Endothelial cell of umbilical vein (primary cell): Measurements from ENCODE around the gene TTLL11. TPM values are rescaled to one million over a fixed set of nuclear protein-coding genes. Genes with fewer than 3 reads are reported as not detected.
A peak's percentile ranks its signal among the peaks of the same experiment; 100 is the strongest.

Experiments used
- BruUV-seq: library from RNA; stranded (reverse); fragments of 400-500 nt; replicated peaks from 2 replicates; lab custom pipeline; 2021; lab: Mats Ljungman, UMichigan
- CTCF ChIA-PET: fragments of 300-600, 350-600 bp; sonication (Branson Sonifier 250); formaldehyde crosslinking; loops from one replicate; lab custom pipeline; 2021; ENCODE audit warnings: antibody characterized with exemption, inconsistent platforms; lab: Charles Lee
- POLR2A ChIA-PET: fragments of 300-600, 350-600 bp; sonication (Branson Sonifier 250); formaldehyde crosslinking; loops from one replicate; lab custom pipeline; 2021; ENCODE audit warnings: antibody characterized with exemption, inconsistent platforms; lab: Charles Lee
- DNase-seq: peaks from one replicate; pipeline ENCODE4 v3.0.0-alpha.2; 2011; ENCODE audit warnings: low read depth, low spot score
- FAIRE-seq: peaks from 2 replicates; lab custom pipeline; 2011; peaks lifted over from hg19 to GRCh38; lab: Jason Lieb, UNC
- H2AFZ ChIP-seq: 2 replicates; pipeline ENCODE4 v1.6.0; 2012; ENCODE audit warnings: low read depth, low read length, control low read depth, inconsistent platforms
- H3K27ac ChIP-seq: 2 replicates; pipeline ENCODE4 v1.5.1; 2011; ENCODE audit warnings: low read depth, mild to moderate bottlenecking, control low read depth, low read length, moderate library complexity; ENCODE audit not compliant: insufficient read depth
- H3K27me3 ChIP-seq, 2 experiments: 2 replicates each; pipeline versions ENCODE4 v1.6.0 to v1.6.1; 2011; ENCODE audit warnings: low read length in 2 of 2, mixed read lengths in 1 of 2; ENCODE audit not compliant: control insufficient read depth in 2 of 2, insufficient read depth in 2 of 2
- H3K36me3 ChIP-seq, 2 experiments: 2 replicates in 1 of 2; 3 replicates in 1 of 2; pipeline ENCODE4 v1.5.1; 2011; ENCODE audit warnings: low read length in 2 of 2, mild to moderate bottlenecking in 1 of 2, moderate library complexity in 1 of 2; ENCODE audit not compliant: control insufficient read depth in 2 of 2, insufficient read depth in 2 of 2; ENCODE audit errors: extremely low read depth in 1 of 2
- H3K4me1 ChIP-seq: 3 replicates; pipeline ENCODE4 v1.5.1; 2011; ENCODE audit warnings: mild to moderate bottlenecking, low read length; ENCODE audit not compliant: control insufficient read depth, insufficient read depth; ENCODE audit errors: extremely low read depth
- H3K4me2 ChIP-seq: 2 replicates; pipeline ENCODE4 v1.6.1; 2011; ENCODE audit warnings: low read length, control low read depth, mixed read lengths; ENCODE audit not compliant: insufficient read depth
- H3K4me3 ChIP-seq, 3 experiments: fragments of 200-600 bp in 1 of 3; sonication (generic), shearing (Covaris generic) in 1 of 3; replicated peaks in 1 of 3; 2 replicates each; pipeline ENCODE4 v1.5.1; 2011 to 2016; ENCODE audit warnings: control low read depth in 3 of 3, low read length in 3 of 3, mild to moderate bottlenecking in 2 of 3, inconsistent platforms in 1 of 3, low read depth in 1 of 3, moderate library complexity in 1 of 3; ENCODE audit not compliant: insufficient read depth in 1 of 3
- H3K79me2 ChIP-seq: 2 replicates; pipeline ENCODE4 v1.6.0; 2012; ENCODE audit warnings: low read length, inconsistent platforms; ENCODE audit not compliant: control insufficient read depth, insufficient read depth
- H3K9ac ChIP-seq: replicated peaks from 2 replicates; pipeline ENCODE3; 2011; ENCODE audit warnings: low read length, control low read depth; ENCODE audit not compliant: insufficient read depth; ENCODE audit errors: extremely low read depth
- H3K9me1 ChIP-seq: replicated peaks from 3 replicates; pipeline ENCODE4 v1.6.0; 2011; ENCODE audit warnings: mild to moderate bottlenecking, low read length; ENCODE audit not compliant: control insufficient read depth, insufficient read depth; ENCODE audit errors: extremely low read depth
- H3K9me3 ChIP-seq: replicated peaks from 2 replicates; pipeline ENCODE4 v1.5.1; 2012; ENCODE audit warnings: low read length, inconsistent platforms; ENCODE audit not compliant: control insufficient read depth, insufficient read depth
- H4K20me1 ChIP-seq: replicated peaks from 2 replicates; pipeline ENCODE3; 2011; ENCODE audit warnings: mild to moderate bottlenecking, low read length; ENCODE audit not compliant: control insufficient read depth, insufficient read depth; ENCODE audit errors: extremely low read depth
- CTCF ChIP-seq, 2 donors: IDR thresholded peaks; 1 replicate in 1 of 2; 2 replicates in 1 of 2; pipeline ENCODE4 v1.5.1; 2011; ENCODE audit warnings: low read length in 2 of 2, mild to moderate bottlenecking in 2 of 2, moderate library complexity in 2 of 2, control low read depth in 1 of 2, inconsistent platforms in 1 of 2, low read depth in 1 of 2; ENCODE audit not compliant: insufficient read depth in 1 of 2; ENCODE audit errors: extremely low read depth in 1 of 2
- EZH2 ChIP-seq: IDR thresholded peaks from 2 replicates; pipeline ENCODE4 v1.6.1; 2012; ENCODE audit warnings: borderline replicate concordance, low read depth, mild to moderate bottlenecking, moderate library complexity, low read length, inconsistent platforms; ENCODE audit not compliant: severe bottlenecking
- FOS ChIP-seq: IDR thresholded peaks from 2 replicates; pipeline ENCODE4 v1.6.1; 2011; ENCODE audit warnings: mild to moderate bottlenecking, low read length, moderate library complexity, borderline replicate concordance; ENCODE audit not compliant: insufficient read depth
- GATA2 ChIP-seq: IDR thresholded peaks from 2 replicates; pipeline ENCODE4 v1.7.0; 2011; ENCODE audit warnings: low read depth, mild to moderate bottlenecking, moderate library complexity, mixed read lengths, low read length; ENCODE audit not compliant: insufficient read length, insufficient read depth
- JUN ChIP-seq: IDR thresholded peaks from 2 replicates; pipeline ENCODE4 v1.6.1; 2011; ENCODE audit warnings: borderline replicate concordance, low read depth; ENCODE audit not compliant: insufficient read length, insufficient read depth
- MAX ChIP-seq: IDR thresholded peaks from 2 replicates; pipeline ENCODE4 v1.6.1; 2011; ENCODE audit not compliant: insufficient read depth, insufficient read length
- MYC ChIP-seq: IDR thresholded peaks from one replicate; pipeline ENCODE4 v1.6.1; 2011; ENCODE audit warnings: mild to moderate bottlenecking, low read depth, low read length
- POLR2A ChIP-seq: IDR thresholded peaks from 2 replicates; pipeline ENCODE4 v1.6.1; 2012; ENCODE audit warnings: low read depth, mild to moderate bottlenecking, control low read depth, low read length
- POLR2AphosphoS5 ChIP-seq: IDR thresholded peaks from 2 replicates; pipeline ENCODE4 v1.6.1; 2012; ENCODE audit warnings: low read depth, mild to moderate bottlenecking, control low read depth, low read length, moderate library complexity; ENCODE audit not compliant: insufficient read depth
- dilution Hi-C: fragments of 300-500 bp; cut with MboI; formaldehyde crosslinking; loops from one replicate; pipeline ENCODE4 v1.15.0; 2019; ENCODE audit warnings: low sequenced_read_pairs; ENCODE audit not compliant: extremely low pct_ligation_motif_present
- intact Hi-C: fragments of 100-400 bp; cut with micrococcal nuclease; formaldehyde crosslinking; loops from one replicate; pipeline ENCODE4 v1.10.0; 2022
- polyA plus RNA-seq, 4 experiments: library from polyadenylated mRNA; depleted of rRNA in 3 of 4; stranded (reverse) in 3 of 4; unstranded in 1 of 4; fragments of >200 nt; gene quantifications; 2 replicates each; pipeline versions ENCODE4 v1.2.1 to v1.2.3, GENCODE V29; 2011 to 2012; ENCODE audit warnings: missing spikeins in 1 of 4
- total RNA-seq: library from RNA; stranded (reverse); gene quantifications from 2 replicates; pipeline ENCODE4 v1.2.3, GENCODE V29; 2021

TTLL11 gene
- total and polyA plus RNA-seq, 2 donors (not counting 3 experiments of a cell fraction or from before 2014, with no cell fraction given) = 4.9 to 5.1 TPM

GRCh38 chr9:121778252-121779225 lies 314.6 kb downstream of the TTLL11 start:
- H2AFZ ChIP-seq = no peak overlapping the region
- BruUV-seq = no TSS peak
- no peak overlapping the region for H3K4me3 ChIP-seq
- ChIA-PET CTCF (no interaction called here), POLR2A (no interaction called here)
- peaks cover 4% of the 10 kb centered on the region for H3K4me1 ChIP-seq
- FAIRE-seq = no peak
- intact Hi-C loops = no loop called here
- TF ChIP-seq JUN (no peak), POLR2AphosphoS5 (no peak), CTCF (IDR thresholded peaks at IDR 0.05; ENCODE audit: extremely low read depth in 1 of 2, insufficient read depth in 1 of 2, low read depth in 1 of 2, low read length in 2 of 2) (no peak), MYC (no peak), GATA2 (no peak), POLR2A (no peak), EZH2 (no peak), MAX (no peak), FOS (no peak)
- no peak overlapping the region for H3K27ac ChIP-seq
- no peak overlapping the region for H3K4me2 ChIP-seq
- H3K36me3 ChIP-seq = peaks cover 0 to 57% of the 10 kb centered on the region in 2 experiments
- H3K9me3 ChIP-seq = no peaks in the 10 kb centered on the region
- dilution Hi-C loops = no loop called here
- H4K20me1 ChIP-seq = no peaks in the 10 kb centered on the region
- peak; percentile 47 for DNase-seq
- H3K27me3 ChIP-seq = no peaks in the 10 kb centered on the region
- H3K9me1 ChIP-seq = no peaks in the 10 kb centered on the region
- H3K9ac ChIP-seq = no peak overlapping the region
- H3K79me2 ChIP-seq = no peaks in the 10 kb centered on the region
